NCI-H128 (cell line): ENCODE measurements around the gene EXD3.

Experiments
- DNase-seq: peaks from one replicate; lab custom pipeline; 2025; ENCODE audit not compliant: unreplicated experiment; lab: John Stamatoyannopoulos, UW

Gene EXD3

GRCh38 chr9:137433349-137433915 lies 10.5 kb upstream of the EXD3 start:
- DNase-seq: no peak

DNA sequence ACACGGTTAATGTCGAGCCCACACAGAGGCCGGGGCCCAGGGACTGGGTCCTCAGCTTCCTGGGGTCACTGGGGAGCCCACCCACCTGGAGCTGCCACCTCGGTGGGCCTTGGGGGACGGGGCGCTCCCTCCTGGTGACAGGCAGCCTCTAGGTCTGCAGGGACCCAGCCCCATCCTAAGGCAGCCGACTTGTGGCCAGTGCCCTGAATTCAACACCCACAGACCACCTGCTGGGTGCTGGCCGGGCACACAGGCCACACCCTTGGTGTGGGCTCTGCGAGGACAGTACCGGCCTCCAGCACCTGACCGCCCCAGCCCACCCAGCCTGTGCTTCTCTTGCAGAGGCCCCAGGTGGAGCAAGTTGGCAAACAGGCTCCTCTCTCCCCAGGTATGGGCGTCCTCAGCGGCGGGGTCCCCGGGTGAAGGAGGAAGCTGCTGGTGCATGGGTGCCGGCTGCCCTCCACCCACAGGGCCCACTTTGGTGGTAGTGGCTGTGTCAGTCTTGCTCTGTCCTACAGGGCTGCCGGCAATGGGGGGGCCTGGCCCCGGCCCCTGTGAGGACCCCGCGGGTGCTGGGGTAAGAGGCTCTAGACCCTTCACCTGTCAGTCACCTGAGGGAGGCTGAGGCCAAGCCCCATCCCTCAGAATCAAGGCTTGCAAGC lies 9.9 kb upstream of the EXD3 start:
- no peak for DNase-seq

DNA sequence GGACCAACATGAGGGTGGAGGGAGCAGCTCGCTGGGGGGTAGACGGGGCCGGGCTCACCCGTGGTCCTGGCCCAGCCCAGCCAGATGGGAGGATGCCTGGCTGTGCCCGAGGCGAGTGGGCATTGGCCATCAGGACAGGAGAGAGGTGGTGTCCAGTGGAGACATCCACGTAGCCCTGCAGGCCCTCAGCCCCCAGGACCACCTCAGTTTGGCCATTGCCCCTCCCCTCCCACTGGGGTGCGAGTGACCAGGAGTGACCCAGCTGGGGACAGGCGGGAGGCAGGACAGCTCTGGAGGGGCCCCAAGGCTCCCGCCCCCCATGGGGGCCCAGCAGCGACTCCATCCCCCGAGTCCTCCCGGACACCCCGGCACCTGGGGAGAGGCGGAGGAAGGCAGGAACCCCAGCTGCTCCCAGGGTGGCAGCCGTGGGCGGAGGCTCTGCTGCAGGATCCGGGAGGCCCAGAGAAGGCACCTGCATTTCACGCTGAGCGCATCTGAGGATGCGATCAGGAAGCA lies 8.5 kb upstream of the EXD3 start:
- DNase-seq: no peak

DNA sequence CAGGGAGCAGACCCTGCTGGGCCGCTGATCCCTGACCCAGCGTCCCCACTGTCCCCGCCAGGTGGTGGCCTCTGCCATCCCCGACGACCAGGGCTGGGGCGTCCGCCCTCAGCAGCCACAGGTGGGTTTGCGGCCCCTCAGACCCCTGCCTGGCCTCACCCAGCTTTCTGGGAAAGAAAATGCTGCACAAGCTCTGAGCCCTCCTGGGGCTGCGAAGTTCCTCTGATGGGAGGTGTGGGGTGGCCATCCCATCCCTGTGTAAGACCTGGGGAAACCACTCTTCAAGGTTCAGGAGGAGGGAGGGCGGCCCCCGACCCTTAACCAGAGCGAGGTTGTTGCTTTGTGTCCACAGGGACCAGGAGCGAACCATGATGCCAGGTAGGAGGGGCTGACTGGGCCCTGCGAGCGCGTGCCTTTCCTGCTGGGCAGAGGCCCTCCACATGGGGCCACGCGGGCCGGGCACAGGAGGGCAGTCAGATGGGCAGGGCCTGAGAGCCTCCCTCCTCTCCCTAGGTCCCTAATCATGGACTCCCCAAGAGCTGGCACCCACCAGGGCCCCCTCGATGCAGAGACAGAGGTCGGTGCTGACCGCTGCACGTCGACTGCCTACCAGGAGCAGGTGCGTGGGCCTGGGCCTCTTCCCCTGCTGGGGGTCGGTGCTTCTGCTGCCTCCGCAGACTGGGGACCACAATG lies 7.9 kb upstream of the EXD3 start:
- no peak for DNase-seq

DNA sequence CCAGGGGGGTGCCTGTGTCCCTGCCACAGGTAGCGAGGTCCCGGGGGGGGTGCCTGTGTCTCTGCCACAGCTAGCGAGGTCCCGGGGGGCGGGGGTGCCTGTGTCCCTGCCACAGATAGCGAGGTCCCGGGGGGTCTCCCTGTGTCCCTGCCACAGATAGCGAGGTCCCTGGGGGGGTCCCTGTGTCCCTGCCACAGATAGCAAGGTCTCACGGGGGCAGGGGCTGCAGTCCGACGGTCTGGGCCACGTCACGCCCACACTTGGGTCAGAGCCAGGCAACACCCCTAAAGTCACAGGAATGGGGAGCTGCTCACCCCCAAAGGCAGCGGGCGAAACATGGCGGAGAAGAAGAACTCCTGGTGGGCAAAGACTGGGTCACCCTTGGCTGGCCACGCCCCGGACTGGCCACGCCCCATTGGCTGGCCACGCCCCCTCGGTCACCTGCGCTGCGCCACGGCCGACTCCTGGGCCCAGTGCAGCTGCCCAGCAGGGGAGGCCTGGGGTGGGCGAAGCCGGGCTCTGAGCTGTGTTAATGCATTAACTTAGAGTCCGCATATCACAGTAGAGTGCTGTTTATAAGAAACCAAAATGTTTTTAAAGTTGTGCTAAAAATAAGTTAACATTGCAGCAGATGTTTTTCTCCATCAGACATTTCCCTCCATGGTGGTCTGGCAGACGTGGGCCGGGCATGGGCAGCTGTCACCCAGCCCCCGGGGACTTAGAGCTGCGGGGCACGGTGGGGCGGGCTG lies 7.2 kb upstream of the EXD3 start:
- peak; percentile 66 for DNase-seq

GRCh38 chr9:137429546-137429890 lies 6.6 kb upstream of the EXD3 start:
- no peak for DNase-seq

DNA sequence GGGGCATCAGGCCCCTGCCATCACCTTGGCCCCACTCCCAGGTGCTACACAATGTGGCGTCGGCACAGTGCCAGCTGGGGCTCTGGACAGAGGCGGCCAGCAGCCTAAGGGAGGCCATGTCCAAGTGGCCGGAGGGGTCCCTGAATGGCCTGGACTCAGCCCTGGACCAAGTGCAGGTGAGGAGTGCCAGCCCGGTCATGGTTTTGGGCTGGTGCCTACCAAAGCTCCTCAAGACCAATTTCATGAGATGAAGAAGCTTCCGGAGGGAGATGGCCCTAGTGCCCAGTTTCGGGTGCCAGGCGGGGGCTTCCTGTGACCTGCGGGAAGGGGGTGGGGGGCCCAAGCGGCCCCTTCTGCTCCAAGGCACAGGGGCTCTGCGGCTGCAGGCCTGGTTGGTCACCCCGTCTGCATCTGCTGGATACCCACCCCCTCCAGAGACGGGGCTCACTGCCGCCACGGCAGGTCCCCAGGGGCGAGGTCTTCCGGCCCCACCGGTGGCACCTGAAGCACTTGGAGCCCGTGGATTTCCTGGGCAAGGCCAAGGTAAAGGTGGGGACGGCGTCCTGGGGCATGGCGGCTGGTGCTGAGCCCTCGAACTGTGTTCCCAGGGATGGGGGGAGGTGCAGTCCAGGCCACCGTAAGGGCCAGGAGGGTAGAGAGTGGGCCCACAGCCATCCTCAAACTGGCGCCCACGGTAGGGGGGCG lies 6.0 kb upstream of the EXD3 start:
- no peak for DNase-seq

GRCh38 chr9:137428311-137428630 lies 5.3 kb upstream of the EXD3 start:
- DNase-seq: no peak

- no peak for DNase-seq
These were observed 4.7 kb upstream of the EXD3 start for GRCh38 chr9:137427454-137428310.

- DNase-seq: no peak
These were observed 3.2 kb upstream of the EXD3 start for GRCh38 chr9:137426018-137426681.

- no peak for DNase-seq
These were observed 741 bp upstream of the EXD3 start for GRCh38 chr9:137423514-137424291.

GRCh38 chr9:137421838-137422603 lies 941 bp downstream of the EXD3 start:
- DNase-seq: no peak

DNA sequence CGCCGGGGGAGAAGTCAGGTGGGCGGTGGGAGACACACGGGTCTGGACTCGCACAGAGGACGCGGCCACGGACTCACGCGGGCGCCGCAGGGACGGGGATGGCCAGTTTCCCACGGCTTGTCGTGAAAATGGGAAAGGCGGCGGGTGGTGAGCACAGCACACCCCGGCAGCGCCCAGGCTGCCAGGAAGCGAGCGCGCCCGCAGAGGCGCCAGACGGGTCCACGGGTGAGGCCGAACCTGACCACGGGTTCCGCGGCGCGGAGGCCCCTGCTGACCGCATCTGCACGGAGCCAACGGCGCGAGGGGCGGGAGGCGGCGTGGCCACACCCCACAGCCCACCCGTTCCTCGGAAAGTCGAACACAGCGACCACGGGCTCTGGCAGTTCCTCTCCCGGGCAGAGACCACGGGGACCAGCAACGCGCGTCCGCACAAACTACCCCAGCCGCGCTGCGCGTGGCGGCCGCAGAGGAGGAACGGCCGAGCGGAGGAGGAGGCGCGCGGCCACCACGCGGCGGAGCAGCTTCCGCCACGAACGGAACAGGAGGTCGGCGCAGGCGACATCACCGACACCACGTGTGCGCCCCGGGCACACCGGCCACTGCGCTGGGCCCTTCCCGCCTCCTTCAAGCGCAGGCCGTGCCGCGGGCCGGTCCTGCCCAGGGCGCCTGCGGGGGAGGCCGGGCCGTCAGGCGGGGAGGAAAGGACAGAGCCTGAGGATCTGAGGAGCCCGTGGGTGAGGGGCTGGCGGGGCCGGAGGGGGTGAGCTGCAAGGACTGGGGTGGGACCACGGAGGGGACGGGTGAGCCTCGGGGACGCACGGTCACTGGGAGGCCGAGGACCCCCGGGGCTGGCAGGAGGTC lies 5.6 kb downstream of the EXD3 start:
- DNase-seq: no peak

GRCh38 chr9:137416563-137417151 lies 6.3 kb downstream of the EXD3 start:
- no peak for DNase-seq

- no peak for DNase-seq
These were observed 6.9 kb downstream of the EXD3 start for GRCh38 chr9:137416006-137416562.

GRCh38 chr9:137415451-137415850 lies 7.5 kb downstream of the EXD3 start:
- no peak for DNase-seq

DNA sequence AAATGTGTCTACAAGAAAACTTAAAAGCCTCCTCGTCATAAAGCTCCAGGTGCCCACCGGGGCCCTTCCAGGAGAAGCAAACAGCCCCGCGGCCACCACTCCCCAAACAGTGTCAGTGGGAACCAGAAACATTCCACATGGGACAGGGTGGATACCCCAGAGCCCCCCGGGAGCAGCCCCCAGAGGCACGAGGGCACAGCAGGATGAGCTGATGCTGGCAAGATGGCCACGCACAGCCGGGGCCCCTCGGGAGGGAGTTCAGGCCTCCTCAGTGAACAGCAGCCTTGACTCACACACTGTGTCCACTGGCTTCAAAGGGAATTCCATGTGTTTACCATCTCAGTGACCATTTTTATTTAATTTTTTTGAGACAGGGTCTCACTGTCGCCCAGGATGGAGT lies 10.5 kb downstream of the EXD3 start:
- DNase-seq: no peak
